D721Med (cell line): Measurements from ENCODE around the gene RNPEPL1.

ENCODE experiments used
- DNase-seq: peaks from one replicate; pipeline ENCODE4 v3.0.0; 2011; ENCODE audit warnings: low spot score; ENCODE audit not compliant: insufficient read length
- FAIRE-seq: peaks from 2 replicates; lab custom pipeline; 2011; peaks lifted over from hg19 to GRCh38; lab: Jason Lieb, UNC
- CTCF ChIP-seq: IDR thresholded peaks from 2 replicates; pipeline ENCODE4 v1.5.1; 2012; ENCODE audit warnings: mild to moderate bottlenecking, control low read depth; ENCODE audit not compliant: insufficient read depth; ENCODE audit errors: missing control alignments

The RNPEPL1 gene

DNA sequence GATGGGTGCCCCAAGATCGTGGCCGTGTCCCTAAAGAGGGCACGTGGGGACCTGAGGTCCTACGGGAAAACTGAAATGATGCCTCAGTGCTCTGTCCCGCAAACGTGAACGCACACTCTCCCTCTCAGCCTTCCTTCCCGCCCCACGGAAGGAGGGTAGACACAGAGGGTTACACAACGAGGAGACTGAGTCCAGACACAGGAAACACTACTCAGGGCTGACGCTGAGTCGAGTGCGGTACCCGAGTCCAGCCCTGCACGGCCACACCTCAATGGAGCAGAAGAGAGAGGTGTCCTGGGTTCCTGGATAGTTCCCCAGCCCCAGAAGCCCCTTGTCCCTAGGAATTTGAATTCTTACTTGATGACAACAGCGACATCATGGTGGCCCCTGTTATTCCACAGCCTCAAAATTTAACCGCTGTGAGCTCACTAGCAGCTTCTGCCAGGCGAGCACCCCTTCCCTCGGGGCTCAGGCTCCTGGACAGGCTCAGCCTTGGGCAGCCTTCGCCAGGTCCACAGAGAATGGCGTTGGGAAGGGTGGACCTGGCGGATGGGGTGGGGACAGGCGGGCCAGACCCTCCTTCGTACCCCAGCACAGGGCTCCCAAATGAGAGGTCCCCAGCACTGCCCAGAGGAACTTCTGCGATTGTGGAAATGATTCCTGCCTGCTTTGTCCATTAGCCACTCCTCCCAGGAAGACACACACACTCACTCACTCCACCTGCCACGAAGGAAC is 980 bp upstream of the RNPEPL1 start:
- no peak for FAIRE-seq
- DNase-seq = no peak
- TF ChIP-seq CTCF = no peak

DNA sequence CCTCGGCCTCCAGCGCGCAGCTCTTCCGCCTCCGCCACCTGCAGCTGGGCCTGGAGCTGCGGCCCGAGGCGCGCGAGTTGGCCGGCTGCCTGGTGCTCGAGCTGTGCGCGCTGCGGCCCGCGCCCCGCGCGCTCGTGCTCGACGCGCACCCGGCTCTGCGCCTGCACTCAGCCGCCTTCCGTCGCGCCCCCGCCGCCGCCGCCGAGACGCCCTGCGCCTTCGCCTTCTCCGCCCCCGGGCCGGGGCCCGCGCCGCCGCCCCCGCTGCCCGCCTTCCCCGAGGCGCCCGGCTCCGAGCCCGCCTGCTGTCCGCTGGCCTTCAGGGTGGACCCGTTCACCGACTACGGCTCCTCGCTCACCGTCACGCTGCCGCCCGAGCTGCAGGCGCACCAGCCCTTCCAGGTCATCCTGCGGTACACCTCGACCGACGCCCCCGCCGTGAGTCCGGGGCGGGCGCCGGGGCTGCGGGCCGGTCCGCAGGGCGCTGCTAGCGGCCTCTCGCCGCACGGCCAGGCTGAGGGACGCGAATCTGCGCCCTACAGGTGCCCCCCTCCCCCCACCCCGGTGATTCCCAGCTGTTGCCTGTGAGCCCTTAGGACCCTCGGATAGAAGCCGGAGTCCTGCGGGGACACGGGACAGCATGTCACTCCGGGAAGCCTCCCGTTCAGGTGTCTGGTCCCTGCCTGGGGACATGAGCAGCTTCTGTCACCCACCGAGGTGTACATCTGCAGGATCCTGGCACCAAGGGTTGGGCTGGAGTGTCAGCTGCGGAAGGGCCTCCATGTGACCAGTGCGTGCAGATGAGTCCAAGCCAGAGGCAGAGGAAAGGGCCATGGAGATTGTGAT is 616 bp downstream of the RNPEPL1 start:
- no peak for TF ChIP-seq CTCF
- FAIRE-seq (no peak), DNase-seq (no peak)

- FAIRE-seq (no peak), DNase-seq (no peak)
- TF ChIP-seq CTCF = no peak
Observed at GRCh38 chr2:240569523-240569997, 1.3 kb downstream of the RNPEPL1 start.

DNA sequence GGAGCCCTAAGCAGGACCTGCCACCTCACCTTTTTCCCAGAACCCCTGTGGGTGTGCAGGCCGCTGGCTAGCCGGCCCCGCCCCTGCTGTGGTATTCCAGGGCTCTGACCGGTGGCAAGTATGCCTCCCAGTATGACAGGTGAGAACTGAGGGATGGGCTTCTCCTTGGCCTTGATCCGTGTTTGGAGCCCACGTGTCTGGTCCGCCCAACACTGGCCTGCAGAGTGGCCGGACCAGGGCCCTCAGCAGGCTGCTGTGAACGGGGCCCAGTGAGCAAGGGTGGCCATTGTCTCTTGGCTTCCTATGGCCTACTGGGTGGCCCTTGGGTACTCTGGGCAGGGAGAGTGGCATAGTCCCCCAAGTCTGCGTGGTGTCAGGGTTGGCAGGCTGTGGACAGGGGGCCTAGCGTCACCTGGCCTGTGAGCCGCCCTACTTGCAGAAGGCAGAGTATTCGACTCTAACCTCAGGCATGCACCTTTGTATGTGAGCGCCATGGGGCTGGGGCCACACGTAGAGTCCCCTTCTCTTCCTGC is 1.8 kb downstream of the RNPEPL1 start:
- DNase-seq (no peak), FAIRE-seq (no peak)
- no peak for TF ChIP-seq CTCF

- no peak for DNase-seq
- FAIRE-seq = no peak
- TF ChIP-seq CTCF = no peak
Observed at GRCh38 chr2:240570531-240571313, 2.4 kb downstream of the RNPEPL1 start.

DNA sequence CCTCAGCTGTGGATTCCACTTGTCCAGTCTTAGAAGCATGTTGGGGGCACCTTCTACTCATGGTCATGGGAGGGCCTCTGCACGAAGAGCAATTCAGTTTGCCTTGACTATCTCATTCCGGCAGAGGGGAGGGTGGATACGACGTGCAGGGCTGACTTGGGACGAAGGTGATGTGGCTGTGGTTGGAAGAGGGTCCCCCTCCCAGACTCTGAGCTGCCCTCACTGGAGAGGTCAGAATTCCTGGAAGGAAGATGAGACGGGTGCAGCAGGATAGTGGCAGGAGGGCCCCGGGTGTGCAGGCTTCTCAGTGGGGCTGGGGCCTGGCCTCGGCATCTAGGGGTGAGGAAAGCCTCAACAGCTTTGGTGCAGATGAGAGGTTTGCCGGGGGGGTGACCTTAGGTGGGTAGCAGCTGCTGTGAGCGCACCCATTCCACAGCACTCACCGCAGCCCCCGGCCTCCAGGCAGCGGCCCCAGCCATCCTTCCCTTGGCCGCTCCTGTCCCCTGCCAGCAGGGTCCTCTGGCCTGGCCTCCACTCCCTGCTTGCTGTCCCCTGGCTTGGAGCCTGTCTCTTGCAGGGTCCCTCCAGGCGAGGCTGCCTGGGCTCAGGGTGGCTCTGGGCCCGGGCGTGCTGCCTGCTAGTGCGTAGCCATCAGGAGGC is 3.2 kb downstream of the RNPEPL1 start:
- no peak for FAIRE-seq
- DNase-seq = no peak
- no peak for TF ChIP-seq CTCF
